ENCODE data around the gene BBOF1.

The BBOF1 gene

DNA sequence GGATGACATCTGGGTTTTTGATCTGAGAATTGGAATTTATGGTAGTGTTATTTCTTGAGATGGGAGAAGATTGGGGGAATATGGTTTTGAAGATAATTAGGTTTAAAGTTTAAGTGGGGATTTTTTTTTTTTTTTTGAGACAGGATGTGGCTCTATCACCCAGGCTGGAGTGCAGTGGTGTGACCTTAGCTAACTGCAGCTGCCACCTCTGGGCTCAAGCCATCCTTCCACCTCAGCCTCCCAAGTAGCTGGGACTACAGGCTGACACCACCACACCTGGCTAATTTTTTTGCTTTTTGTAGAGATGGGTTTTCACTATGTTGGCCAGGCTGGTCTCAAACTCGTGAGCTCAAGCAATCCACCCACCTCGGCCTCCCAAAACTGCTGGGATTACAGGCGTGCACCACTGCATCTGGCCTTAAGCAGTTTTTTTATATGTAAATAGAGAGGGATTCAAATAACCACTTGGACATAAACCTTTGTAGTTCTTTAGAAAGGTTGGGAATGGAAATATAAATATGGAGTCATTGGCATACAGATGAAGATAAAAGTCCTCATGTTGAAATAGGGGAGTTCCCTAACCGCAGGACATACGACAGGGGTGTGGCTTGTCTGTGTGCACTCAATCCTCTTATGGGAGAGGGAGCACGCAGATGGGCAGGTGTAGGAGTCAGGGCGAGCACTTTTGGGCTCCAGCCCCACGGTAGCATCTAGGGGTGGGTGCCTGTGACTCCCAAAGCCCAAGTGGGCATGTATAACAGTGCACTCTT, 70.3 kb downstream of the BBOF1 start:
- no peaks in the 10 kb centered on the region; the same call in 1 of the 2 replicates for H4K20me1 ChIP-seq (ENCODE audit: insufficient read depth, low read length)
- H3K79me2 ChIP-seq (ENCODE audit: insufficient read depth, low read length) = peaks cover 56% of the 10 kb centered on the region
- H3K27ac ChIP-seq (ENCODE audit: low read length) = no peak overlapping the region
- H3K4me1 ChIP-seq (ENCODE audit: insufficient read depth, low read length) = peaks cover 15% of the 10 kb centered on the region
- H3K4me3 ChIP-seq (ENCODE audit: low read depth in 1 of 2, low read length in 2 of 2) = no peak overlapping the region
- no peaks in the 10 kb centered on the region for H3K27me3 ChIP-seq (ENCODE audit: insufficient read depth, low read length, poor library complexity)
- no peak for ATAC-seq (ENCODE audit: insufficient read depth, low read depth)
- H3K9ac ChIP-seq (ENCODE audit: low read depth, low read length) = no peak overlapping the region
- no peak for DNase-seq
- TF ChIP-seq EZH2 (IDR thresholded peaks at IDR 0.05; ENCODE audit: borderline replicate concordance, low read depth, low read length, severe bottlenecking) (no peak), CTCF (IDR thresholded peaks at IDR 0.05; ENCODE audit: borderline replicate concordance, extremely low read depth, low read length, poor library complexity, severe bottlenecking) (no peak)
- no peak overlapping the region for H2AFZ ChIP-seq (ENCODE audit: low read depth, low read length)
- H3K36me3 ChIP-seq (ENCODE audit: insufficient read depth, low read length) = peaks cover 24% of the 10 kb centered on the region
- H3K9me3 ChIP-seq (ENCODE audit: insufficient read depth, low read length, severe bottlenecking) = no peaks in the 10 kb centered on the region
- H3K4me2 ChIP-seq (ENCODE audit: insufficient read depth, low read length) = no peak overlapping the region

DNA sequence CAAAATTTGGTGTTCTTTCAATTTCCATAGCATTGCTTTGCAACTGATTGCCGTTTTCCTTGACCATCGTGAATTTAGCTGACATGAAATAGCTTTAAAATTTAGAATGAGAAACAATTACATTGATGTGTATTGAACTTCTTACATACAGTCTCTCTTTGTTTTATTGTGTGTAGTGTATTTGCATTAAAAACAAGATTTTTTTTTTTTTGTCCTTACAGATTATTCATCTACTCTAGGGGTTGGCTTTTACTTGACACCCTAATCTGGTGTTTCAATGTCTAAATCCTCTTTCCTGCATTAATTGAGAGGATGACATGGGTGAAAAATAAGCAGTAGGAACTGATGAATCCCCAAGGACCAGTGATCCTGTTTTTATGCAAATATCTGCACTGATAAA, 86.2 kb downstream of the BBOF1 start:
- H3K4me1 ChIP-seq (ENCODE audit: insufficient read depth, low read length) = no peaks in the 10 kb centered on the region
- TF ChIP-seq EZH2 (IDR thresholded peaks at IDR 0.05; ENCODE audit: borderline replicate concordance, low read depth, low read length, severe bottlenecking) (no peak), CTCF (IDR thresholded peaks at IDR 0.05; ENCODE audit: borderline replicate concordance, extremely low read depth, low read length, poor library complexity, severe bottlenecking) (no peak)
- DNase-seq (no peak), ATAC-seq (ENCODE audit: insufficient read depth, low read depth) (no peak)
- H3K4me3 ChIP-seq (ENCODE audit: low read depth in 1 of 2, low read length in 2 of 2) = no peak overlapping the region
- no peak overlapping the region for H3K9ac ChIP-seq (ENCODE audit: low read depth, low read length)
- no peaks in the 10 kb centered on the region for H3K27me3 ChIP-seq (ENCODE audit: insufficient read depth, low read length, poor library complexity)
- H3K4me2 ChIP-seq (ENCODE audit: insufficient read depth, low read length) = no peak overlapping the region
- no peaks in the 10 kb centered on the region for H3K9me3 ChIP-seq (ENCODE audit: insufficient read depth, low read length, severe bottlenecking)
- no peak overlapping the region for H3K27ac ChIP-seq (ENCODE audit: low read length)
- H3K79me2 ChIP-seq (ENCODE audit: insufficient read depth, low read length) = no peaks in the 10 kb centered on the region
- no peaks in the 10 kb centered on the region for H4K20me1 ChIP-seq (ENCODE audit: insufficient read depth, low read length)
- no peak overlapping the region for H2AFZ ChIP-seq (ENCODE audit: low read depth, low read length)
- peaks cover 39% of the 10 kb centered on the region for H3K36me3 ChIP-seq (ENCODE audit: insufficient read depth, low read length)

GRCh38 chr14:74109369-74109768, 90.2 kb downstream of the BBOF1 start:
- Histone ChIP-seq H3K27ac (ENCODE audit: low read length) (no peak overlapping the region), H3K9me3 (ENCODE audit: insufficient read depth, low read length, severe bottlenecking) (no peaks in the 10 kb centered on the region), H4K20me1 (ENCODE audit: insufficient read depth, low read length) (no peaks in the 10 kb centered on the region), H3K4me3 (ENCODE audit: low read depth in 1 of 2, low read length in 2 of 2) (no peak overlapping the region), H2AFZ (ENCODE audit: low read depth, low read length) (no peak overlapping the region), H3K79me2 (ENCODE audit: insufficient read depth, low read length) (no peaks in the 10 kb centered on the region), H3K27me3 (ENCODE audit: insufficient read depth, low read length, poor library complexity) (no peaks in the 10 kb centered on the region), H3K36me3 (ENCODE audit: insufficient read depth, low read length) (peaks cover 23% of the 10 kb centered on the region), H3K4me1 (ENCODE audit: insufficient read depth, low read length) (no peaks in the 10 kb centered on the region), H3K9ac (ENCODE audit: low read depth, low read length) (no peak overlapping the region), H3K4me2 (ENCODE audit: insufficient read depth, low read length) (no peak overlapping the region)
- TF ChIP-seq EZH2 (IDR thresholded peaks at IDR 0.05; ENCODE audit: borderline replicate concordance, low read depth, low read length, severe bottlenecking) = no peak
- TF ChIP-seq CTCF (IDR thresholded peaks at IDR 0.05; ENCODE audit: borderline replicate concordance, extremely low read depth, low read length, poor library complexity, severe bottlenecking) = no peak
- ATAC-seq (ENCODE audit: insufficient read depth, low read depth) = no peak
- DNase-seq = no peak
